Testis (tissue), 3 donors: ENCODE measurements around the gene IDUA. TPM values are rescaled to one million over a fixed set of nuclear protein-coding genes. Genes with fewer than 3 reads are reported as not detected.
A peak's percentile ranks its signal among the peaks of the same experiment; 100 is the strongest.

Experiments used
- DNase-seq: peaks from one replicate; pipeline ENCODE4 v3.0.0-alpha.2; 2019
- H3K27ac ChIP-seq, 2 donors: fragments of 200-600 bp; sonication (generic); one replicate each; pipeline ENCODE4 v1.5.1; 2019
- H3K27me3 ChIP-seq: fragments of 200-600 bp; sonication (generic); one replicate; pipeline ENCODE4 v1.5.1; 2019
- H3K36me3 ChIP-seq: fragments of 200-600 bp; sonication (generic); one replicate; pipeline ENCODE4 v1.5.1; 2017; ENCODE audit warnings: low read depth; ENCODE audit errors: missing control alignments
- H3K4me1 ChIP-seq: fragments of 200-600 bp; sonication (generic); one replicate; pipeline ENCODE4 v1.5.1; 2019
- H3K4me3 ChIP-seq, 2 donors: fragments of 200-600 bp; sonication (generic); one replicate each; pipeline ENCODE4 v1.5.1; 2017 to 2019
- H3K9me3 ChIP-seq: fragments of 200-600 bp; sonication (generic); one replicate; pipeline ENCODE4 v1.5.1; 2017
- POLR2A ChIP-seq: fragments of 450-650 bp; IDR thresholded peaks from one replicate; pipeline ENCODE4 v1.6.1; 2017; ENCODE audit warnings: antibody characterized with exemption, mild to moderate bottlenecking, moderate library complexity
- WGBS, 2 donors: methylation state at CpG; one replicate each; pipeline ENCODE4 v1.1.5; 2018; 5-methylcytosine and 5-hydroxymethylcytosine counted together
- intact Hi-C: fragments of 100-400 bp; cut with DNase I; formaldehyde crosslinking; loops from one replicate; pipeline ENCODE4 v1.15.1; 2023; ENCODE audit warnings: low total_unique reads
- polyA plus RNA-seq: library from polyadenylated mRNA; stranded (reverse); fragments of 350-450 nt; fragmentation: Illumina TruSeq; extraction: RNeasy Lipid Tissue Mini Kit (QIAGEN cat#74804); gene quantifications from one replicate; pipeline ENCODE4 v1.2.3, GENCODE V29; 2014; ENCODE audit warnings: low read depth, low replicate concordance; ENCODE audit not compliant: insufficient read depth
- total RNA-seq, 2 donors: library from RNA; depleted of rRNA; stranded (reverse); fragments of >200 nt; gene quantifications; one replicate each; pipeline ENCODE4 v1.2.3, GENCODE V29; 2016
- TF ChIP-seq, protein P1 (sequence below), 3 experiments: fragments of 450-650 bp in 2 of 3; fragments of 200-600 bp in 1 of 3; sonication (generic) in 1 of 3; IDR thresholded peaks; one replicate each; pipeline ENCODE4 v1.5.1; 2016 to 2019; ENCODE audit warnings: antibody characterized with exemption in 3 of 3, mild to moderate bottlenecking in 2 of 3, moderate library complexity in 1 of 3

Gene IDUA
- total and polyA plus RNA-seq, 3 donors from 2014 or later: 8.9 to 39.4 (median 35.7) TPM

DNA sequence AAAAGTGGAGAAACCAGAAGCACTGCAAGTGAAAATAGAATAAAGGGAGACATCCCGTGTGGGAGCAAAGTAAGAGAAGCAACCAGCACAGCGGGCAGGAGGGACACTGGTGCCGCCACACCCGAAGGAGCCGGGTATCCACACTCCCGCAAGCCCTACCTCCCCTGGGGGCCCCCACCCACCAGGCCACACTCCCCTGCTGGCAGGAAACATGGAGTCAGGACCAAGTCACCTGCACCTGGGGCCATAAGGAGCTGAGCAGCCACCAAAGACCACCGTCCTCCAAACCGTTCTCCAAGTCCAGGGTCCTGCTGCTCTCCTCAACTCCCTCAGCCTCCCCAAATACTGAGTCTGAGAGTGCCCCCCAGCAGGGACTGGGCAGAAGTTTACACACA, 55.1 kb downstream of the IDUA start:
- no peaks in the 10 kb centered on the region for H3K9me3 ChIP-seq
- peaks cover 16% of the 10 kb centered on the region for H3K4me1 ChIP-seq
- no peaks in the 10 kb centered on the region for H3K27me3 ChIP-seq
- H3K4me3 ChIP-seq: no peak overlapping the region
- WGBS, 2 donors: 42 to 51% methylated on average over 7 to 8 of the region's 8 CpGs
- H3K36me3 ChIP-seq: no peaks in the 10 kb centered on the region
- intact Hi-C loops: no loop called here
- TF ChIP-seq POLR2A: no peak
- TF ChIP-seq, protein P1, sequence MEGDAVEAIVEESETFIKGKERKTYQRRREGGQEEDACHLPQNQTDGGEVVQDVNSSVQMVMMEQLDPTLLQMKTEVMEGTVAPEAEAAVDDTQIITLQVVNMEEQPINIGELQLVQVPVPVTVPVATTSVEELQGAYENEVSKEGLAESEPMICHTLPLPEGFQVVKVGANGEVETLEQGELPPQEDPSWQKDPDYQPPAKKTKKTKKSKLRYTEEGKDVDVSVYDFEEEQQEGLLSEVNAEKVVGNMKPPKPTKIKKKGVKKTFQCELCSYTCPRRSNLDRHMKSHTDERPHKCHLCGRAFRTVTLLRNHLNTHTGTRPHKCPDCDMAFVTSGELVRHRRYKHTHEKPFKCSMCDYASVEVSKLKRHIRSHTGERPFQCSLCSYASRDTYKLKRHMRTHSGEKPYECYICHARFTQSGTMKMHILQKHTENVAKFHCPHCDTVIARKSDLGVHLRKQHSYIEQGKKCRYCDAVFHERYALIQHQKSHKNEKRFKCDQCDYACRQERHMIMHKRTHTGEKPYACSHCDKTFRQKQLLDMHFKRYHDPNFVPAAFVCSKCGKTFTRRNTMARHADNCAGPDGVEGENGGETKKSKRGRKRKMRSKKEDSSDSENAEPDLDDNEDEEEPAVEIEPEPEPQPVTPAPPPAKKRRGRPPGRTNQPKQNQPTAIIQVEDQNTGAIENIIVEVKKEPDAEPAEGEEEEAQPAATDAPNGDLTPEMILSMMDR (IDR thresholded peaks at IDR 0.05): no peak
- H3K27ac ChIP-seq: no peak overlapping the region
- no peak for DNase-seq

GRCh38 chr4:1042352-1043055, 55.7 kb downstream of the IDUA start:
- Histone ChIP-seq H3K9me3 (no peaks in the 10 kb centered on the region), H3K4me1 (peaks cover 18% of the 10 kb centered on the region), H3K36me3 (no peaks in the 10 kb centered on the region), H3K27ac (no peak overlapping the region), H3K27me3 (no peaks in the 10 kb centered on the region), H3K4me3 (no peak overlapping the region)
- intact Hi-C loops: no loop called here
- WGBS, 2 donors: 67 to 76% methylated on average over 17 of the region's 17 CpGs
- TF ChIP-seq, protein P1 (IDR thresholded peaks at IDR 0.05): no peak
- no peak for TF ChIP-seq POLR2A
- no peak for DNase-seq

- WGBS, 2 donors: 54 to 66% methylated on average over 7 of the region's 7 CpGs
- H3K4me3 ChIP-seq: no peak overlapping the region
- H3K27me3 ChIP-seq: no peaks in the 10 kb centered on the region
- no peak for DNase-seq
- H3K4me1 ChIP-seq: peaks cover 18% of the 10 kb centered on the region
- no peak overlapping the region for H3K27ac ChIP-seq
- TF ChIP-seq POLR2A: no peak
- TF ChIP-seq, protein P1 (IDR thresholded peaks at IDR 0.05): no peak
- H3K9me3 ChIP-seq: no peaks in the 10 kb centered on the region
- intact Hi-C loops: no loop called here
- H3K36me3 ChIP-seq: no peaks in the 10 kb centered on the region
Observed at GRCh38 chr4:1043162-1043561, 56.3 kb downstream of the IDUA start.

DNA sequence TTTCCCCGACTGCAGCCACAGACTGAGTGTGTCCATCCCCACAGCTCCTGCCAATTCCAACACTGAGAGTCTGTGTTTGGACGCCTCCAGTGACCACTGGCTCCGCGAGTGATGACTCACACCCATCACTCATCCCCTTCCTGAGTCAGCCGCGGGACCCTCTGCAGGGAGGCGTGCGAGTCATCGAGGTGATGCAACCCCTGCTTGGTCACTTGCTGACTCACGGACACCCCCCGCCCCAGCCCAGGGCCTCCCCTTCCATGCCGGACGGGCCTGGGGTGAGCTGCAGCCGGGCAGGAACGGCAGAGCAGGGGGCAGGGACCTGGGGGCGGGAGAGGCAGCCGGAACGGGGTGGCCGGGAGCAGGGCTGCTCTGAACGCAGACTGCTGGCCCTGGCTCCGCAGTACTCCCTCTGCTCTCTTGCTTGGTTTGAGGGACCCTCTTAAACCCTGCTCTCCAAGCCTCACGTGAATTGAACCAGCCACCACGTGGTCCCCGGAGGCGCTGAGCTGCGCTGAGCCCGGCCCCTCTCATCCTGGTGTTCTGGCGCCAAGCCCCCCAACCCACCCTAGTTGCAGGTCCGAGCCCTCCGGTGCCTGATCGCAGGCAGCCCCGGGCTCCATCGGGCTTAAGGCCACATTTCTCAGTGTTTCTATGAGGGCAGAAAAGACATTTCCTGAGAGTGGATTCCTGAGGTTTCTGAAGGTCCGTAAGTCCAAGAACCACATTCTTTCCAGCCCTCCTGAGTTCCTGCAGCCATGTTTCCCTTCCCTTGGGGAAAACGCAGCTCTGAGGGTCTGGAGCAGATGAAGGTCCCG, 57.0 kb downstream of the IDUA start:
- peak; percentile 58 for DNase-seq
- H3K4me1 ChIP-seq: peaks cover 18% of the 10 kb centered on the region
- H3K27ac ChIP-seq: no peak overlapping the region
- H3K27me3 ChIP-seq: no peaks in the 10 kb centered on the region
- whole genome bisulfite sequencing, 2 donors: 29 to 50% methylated on average over 18 to 35 of the region's 36 CpGs
- no peak overlapping the region for H3K4me3 ChIP-seq
- no peaks in the 10 kb centered on the region for H3K36me3 ChIP-seq
- H3K9me3 ChIP-seq: no peaks in the 10 kb centered on the region
- intact Hi-C loops: no loop called here
- TF ChIP-seq POLR2A: no peak
- TF ChIP-seq, protein P1 (IDR thresholded peaks at IDR 0.05): no peak
